WTC11 (cell line): Measurements from ENCODE around the gene MOXD1. TPM values are rescaled to one million over a fixed set of nuclear protein-coding genes. Genes with fewer than 3 reads are reported as not detected.

Experiments used
- ATAC-seq: fragments of 200-7000 bp; cut with Tn5 transposase; 2 replicates; pipeline ENCODE4 v1.10.0; 2021; ENCODE audit warnings: mild to moderate bottlenecking, moderate library complexity
- CTCF ChIA-PET: fragments of 300-600 bp; sonication (Branson Sonifier 250); formaldehyde crosslinking; loops from one replicate; lab custom pipeline; 2021; ENCODE audit warnings: antibody characterized with exemption; lab: Charles Lee
- POLR2A ChIA-PET: fragments of 350-600 bp; sonication (Branson Sonifier 250); formaldehyde crosslinking; loops from one replicate; lab custom pipeline; 2021; ENCODE audit warnings: antibody characterized with exemption; lab: Charles Lee
- DNase-seq: peaks from one replicate; pipeline ENCODE4 v3.0.0; 2021; ENCODE audit warnings: low spot score
- H3K27ac Mint-ChIP-seq: 2 replicates; pipeline ENCODE4 v1.8.0; 2021; ENCODE audit warnings: mixed read lengths
- H3K27me3 Mint-ChIP-seq: 2 replicates; pipeline ENCODE4 v1.8.0; 2021; ENCODE audit warnings: low read depth, mild to moderate bottlenecking, moderate library complexity, mixed read lengths
- H3K36me3 Mint-ChIP-seq: 2 replicates; pipeline ENCODE4 v1.8.0; 2021; ENCODE audit warnings: mixed read lengths
- H3K4me1 Mint-ChIP-seq: 2 replicates; pipeline ENCODE4 v1.8.0; 2022; ENCODE audit warnings: mixed read lengths
- H3K4me3 Mint-ChIP-seq: 2 replicates; pipeline ENCODE4 v1.8.0; 2021; ENCODE audit warnings: mild to moderate bottlenecking, moderate library complexity, mixed read lengths
- H3K9me3 Mint-ChIP-seq: 2 replicates; pipeline ENCODE4 v1.8.0; 2021; ENCODE audit warnings: mixed read lengths
- CBFB ChIP-seq: sonication (generic); formaldehyde crosslinking; IDR thresholded peaks from 2 replicates; pipeline ENCODE4 v1.8.1; 2022; ENCODE audit warnings: mild to moderate bottlenecking, low read depth, missing genetic modification reagents
- FOXJ3 ChIP-seq: sonication (generic); formaldehyde crosslinking; IDR thresholded peaks from 2 replicates; pipeline ENCODE4 v1.9.0; 2021; ENCODE audit warnings: missing genetic modification reagents, mild to moderate bottlenecking, borderline replicate concordance
- JUN ChIP-seq: sonication (generic); formaldehyde crosslinking; IDR thresholded peaks from 2 replicates; pipeline ENCODE4 v1.8.0; 2023; ENCODE audit warnings: mild to moderate bottlenecking, missing genetic modification reagents
- OVOL2 ChIP-seq: fragments of 250-450 bp; sonication (Bioruptor Pico); IDR thresholded peaks from 2 replicates; pipeline ENCODE4 v1.9.0; 2021; ENCODE audit warnings: mild to moderate bottlenecking, borderline replicate concordance
- SMAD3 ChIP-seq: sonication (generic); formaldehyde crosslinking; IDR thresholded peaks from 2 replicates; pipeline ENCODE4 v1.8.0; 2022; ENCODE audit warnings: missing genetic modification reagents, mild to moderate bottlenecking, borderline replicate concordance
- SOX15 ChIP-seq: fragments of 250-450 bp; sonication (Bioruptor Pico); IDR thresholded peaks from 2 replicates; pipeline ENCODE4 v1.9.0; 2021; ENCODE audit warnings: mild to moderate bottlenecking
- total RNA-seq: library from RNA; stranded (reverse); gene quantifications from 3 replicates; pipeline ENCODE4 v1.2.3, GENCODE V29; 2021
- TF ChIP-seq, protein P1 (sequence below): sonication (generic); formaldehyde crosslinking; IDR thresholded peaks from 2 replicates; pipeline ENCODE4 v1.8.1; 2022; ENCODE audit warnings: mild to moderate bottlenecking, missing genetic modification reagents, moderate library complexity, borderline replicate concordance
- TF ChIP-seq, protein P2 (sequence below): sonication (generic); formaldehyde crosslinking; IDR thresholded peaks from 2 replicates; pipeline ENCODE4 v1.8.0; 2023; ENCODE audit warnings: mild to moderate bottlenecking, missing genetic modification reagents
- TF ChIP-seq, protein P3 (sequence below): sonication (generic); formaldehyde crosslinking; IDR thresholded peaks from 2 replicates; pipeline ENCODE4 v1.8.0; 2022; ENCODE audit warnings: mild to moderate bottlenecking, missing genetic modification reagents
- TF ChIP-seq, protein P4 (sequence below): sonication (generic); formaldehyde crosslinking; conservative IDR thresholded peaks from 2 replicates; pipeline ENCODE4 v1.8.1; 2023; ENCODE audit warnings: mild to moderate bottlenecking, low read depth, missing genetic modification reagents, moderate library complexity
- TF ChIP-seq, protein P5 (sequence below): sonication (generic); formaldehyde crosslinking; IDR thresholded peaks from 2 replicates; pipeline ENCODE4 v1.8.1; 2022; ENCODE audit warnings: missing genetic modification reagents, borderline replicate concordance
- TF ChIP-seq, protein P6 (sequence below): sonication (generic); formaldehyde crosslinking; IDR thresholded peaks from 2 replicates; pipeline ENCODE4 v1.8.1; 2023; ENCODE audit warnings: mild to moderate bottlenecking, moderate library complexity, missing genetic modification reagents
- TF ChIP-seq, protein P7 (sequence below): sonication (generic); formaldehyde crosslinking; IDR thresholded peaks from 2 replicates; pipeline ENCODE4 v1.8.1; 2022; ENCODE audit warnings: low read depth, mild to moderate bottlenecking, moderate library complexity, missing genetic modification reagents, borderline replicate concordance

The MOXD1 gene
- total RNA-seq, 1 experiment from 2014 or later, result 1.7 TPM

DNA sequence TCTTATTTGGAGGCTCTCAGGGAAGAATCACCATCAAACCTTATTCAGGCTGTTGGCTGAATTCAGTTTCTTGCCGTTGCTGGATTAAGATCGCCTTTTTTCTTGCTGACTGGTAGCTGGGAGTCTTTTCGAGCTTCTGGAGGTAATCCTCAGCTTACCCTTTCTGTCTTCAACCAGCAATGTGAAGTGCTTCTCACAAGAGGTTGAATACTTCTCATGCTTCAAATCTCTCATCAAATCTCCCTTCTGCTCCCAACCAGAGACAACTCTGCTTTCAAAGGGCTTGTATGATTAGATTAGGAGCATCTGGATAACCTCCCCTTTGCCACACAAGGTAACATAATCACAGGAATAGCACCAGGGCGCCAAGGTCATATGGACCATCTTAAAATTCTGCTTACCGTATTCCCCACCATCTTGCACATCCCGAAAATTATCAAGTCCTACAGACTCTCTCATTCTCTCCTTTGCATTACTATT is 137.2 kb downstream of the MOXD1 start:
- TF ChIP-seq, protein P1, sequence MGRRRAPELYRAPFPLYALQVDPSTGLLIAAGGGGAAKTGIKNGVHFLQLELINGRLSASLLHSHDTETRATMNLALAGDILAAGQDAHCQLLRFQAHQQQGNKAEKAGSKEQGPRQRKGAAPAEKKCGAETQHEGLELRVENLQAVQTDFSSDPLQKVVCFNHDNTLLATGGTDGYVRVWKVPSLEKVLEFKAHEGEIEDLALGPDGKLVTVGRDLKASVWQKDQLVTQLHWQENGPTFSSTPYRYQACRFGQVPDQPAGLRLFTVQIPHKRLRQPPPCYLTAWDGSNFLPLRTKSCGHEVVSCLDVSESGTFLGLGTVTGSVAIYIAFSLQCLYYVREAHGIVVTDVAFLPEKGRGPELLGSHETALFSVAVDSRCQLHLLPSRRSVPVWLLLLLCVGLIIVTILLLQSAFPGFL (CRISPR knock-in tag), result no peak
- TF ChIP-seq SMAD3 (CRISPR knock-in tag), result no peak
- no peak for TF ChIP-seq SOX15 (CRISPR knock-in tag)
- TF ChIP-seq OVOL2 (CRISPR knock-in tag), result no peak
- TF ChIP-seq, protein P2, sequence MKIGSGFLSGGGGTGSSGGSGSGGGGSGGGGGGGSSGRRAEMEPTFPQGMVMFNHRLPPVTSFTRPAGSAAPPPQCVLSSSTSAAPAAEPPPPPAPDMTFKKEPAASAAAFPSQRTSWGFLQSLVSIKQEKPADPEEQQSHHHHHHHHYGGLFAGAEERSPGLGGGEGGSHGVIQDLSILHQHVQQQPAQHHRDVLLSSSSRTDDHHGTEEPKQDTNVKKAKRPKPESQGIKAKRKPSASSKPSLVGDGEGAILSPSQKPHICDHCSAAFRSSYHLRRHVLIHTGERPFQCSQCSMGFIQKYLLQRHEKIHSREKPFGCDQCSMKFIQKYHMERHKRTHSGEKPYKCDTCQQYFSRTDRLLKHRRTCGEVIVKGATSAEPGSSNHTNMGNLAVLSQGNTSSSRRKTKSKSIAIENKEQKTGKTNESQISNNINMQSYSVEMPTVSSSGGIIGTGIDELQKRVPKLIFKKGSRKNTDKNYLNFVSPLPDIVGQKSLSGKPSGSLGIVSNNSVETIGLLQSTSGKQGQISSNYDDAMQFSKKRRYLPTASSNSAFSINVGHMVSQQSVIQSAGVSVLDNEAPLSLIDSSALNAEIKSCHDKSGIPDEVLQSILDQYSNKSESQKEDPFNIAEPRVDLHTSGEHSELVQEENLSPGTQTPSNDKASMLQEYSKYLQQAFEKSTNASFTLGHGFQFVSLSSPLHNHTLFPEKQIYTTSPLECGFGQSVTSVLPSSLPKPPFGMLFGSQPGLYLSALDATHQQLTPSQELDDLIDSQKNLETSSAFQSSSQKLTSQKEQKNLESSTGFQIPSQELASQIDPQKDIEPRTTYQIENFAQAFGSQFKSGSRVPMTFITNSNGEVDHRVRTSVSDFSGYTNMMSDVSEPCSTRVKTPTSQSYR (CRISPR knock-in tag), result no peak
- TF ChIP-seq, protein P3, sequence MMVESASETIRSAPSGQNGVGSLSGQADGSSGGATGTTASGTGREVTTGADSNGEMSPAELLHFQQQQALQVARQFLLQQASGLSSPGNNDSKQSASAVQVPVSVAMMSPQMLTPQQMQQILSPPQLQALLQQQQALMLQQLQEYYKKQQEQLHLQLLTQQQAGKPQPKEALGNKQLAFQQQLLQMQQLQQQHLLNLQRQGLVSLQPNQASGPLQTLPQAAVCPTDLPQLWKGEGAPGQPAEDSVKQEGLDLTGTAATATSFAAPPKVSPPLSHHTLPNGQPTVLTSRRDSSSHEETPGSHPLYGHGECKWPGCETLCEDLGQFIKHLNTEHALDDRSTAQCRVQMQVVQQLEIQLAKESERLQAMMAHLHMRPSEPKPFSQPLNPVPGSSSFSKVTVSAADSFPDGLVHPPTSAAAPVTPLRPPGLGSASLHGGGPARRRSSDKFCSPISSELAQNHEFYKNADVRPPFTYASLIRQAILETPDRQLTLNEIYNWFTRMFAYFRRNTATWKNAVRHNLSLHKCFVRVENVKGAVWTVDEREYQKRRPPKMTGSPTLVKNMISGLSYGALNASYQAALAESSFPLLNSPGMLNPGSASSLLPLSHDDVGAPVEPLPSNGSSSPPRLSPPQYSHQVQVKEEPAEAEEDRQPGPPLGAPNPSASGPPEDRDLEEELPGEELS (CRISPR knock-in tag), result no peak
- TF ChIP-seq, protein P4, sequence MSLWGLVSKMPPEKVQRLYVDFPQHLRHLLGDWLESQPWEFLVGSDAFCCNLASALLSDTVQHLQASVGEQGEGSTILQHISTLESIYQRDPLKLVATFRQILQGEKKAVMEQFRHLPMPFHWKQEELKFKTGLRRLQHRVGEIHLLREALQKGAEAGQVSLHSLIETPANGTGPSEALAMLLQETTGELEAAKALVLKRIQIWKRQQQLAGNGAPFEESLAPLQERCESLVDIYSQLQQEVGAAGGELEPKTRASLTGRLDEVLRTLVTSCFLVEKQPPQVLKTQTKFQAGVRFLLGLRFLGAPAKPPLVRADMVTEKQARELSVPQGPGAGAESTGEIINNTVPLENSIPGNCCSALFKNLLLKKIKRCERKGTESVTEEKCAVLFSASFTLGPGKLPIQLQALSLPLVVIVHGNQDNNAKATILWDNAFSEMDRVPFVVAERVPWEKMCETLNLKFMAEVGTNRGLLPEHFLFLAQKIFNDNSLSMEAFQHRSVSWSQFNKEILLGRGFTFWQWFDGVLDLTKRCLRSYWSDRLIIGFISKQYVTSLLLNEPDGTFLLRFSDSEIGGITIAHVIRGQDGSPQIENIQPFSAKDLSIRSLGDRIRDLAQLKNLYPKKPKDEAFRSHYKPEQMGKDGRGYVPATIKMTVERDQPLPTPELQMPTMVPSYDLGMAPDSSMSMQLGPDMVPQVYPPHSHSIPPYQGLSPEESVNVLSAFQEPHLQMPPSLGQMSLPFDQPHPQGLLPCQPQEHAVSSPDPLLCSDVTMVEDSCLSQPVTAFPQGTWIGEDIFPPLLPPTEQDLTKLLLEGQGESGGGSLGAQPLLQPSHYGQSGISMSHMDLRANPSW, result no peak
- TF ChIP-seq, protein P5, sequence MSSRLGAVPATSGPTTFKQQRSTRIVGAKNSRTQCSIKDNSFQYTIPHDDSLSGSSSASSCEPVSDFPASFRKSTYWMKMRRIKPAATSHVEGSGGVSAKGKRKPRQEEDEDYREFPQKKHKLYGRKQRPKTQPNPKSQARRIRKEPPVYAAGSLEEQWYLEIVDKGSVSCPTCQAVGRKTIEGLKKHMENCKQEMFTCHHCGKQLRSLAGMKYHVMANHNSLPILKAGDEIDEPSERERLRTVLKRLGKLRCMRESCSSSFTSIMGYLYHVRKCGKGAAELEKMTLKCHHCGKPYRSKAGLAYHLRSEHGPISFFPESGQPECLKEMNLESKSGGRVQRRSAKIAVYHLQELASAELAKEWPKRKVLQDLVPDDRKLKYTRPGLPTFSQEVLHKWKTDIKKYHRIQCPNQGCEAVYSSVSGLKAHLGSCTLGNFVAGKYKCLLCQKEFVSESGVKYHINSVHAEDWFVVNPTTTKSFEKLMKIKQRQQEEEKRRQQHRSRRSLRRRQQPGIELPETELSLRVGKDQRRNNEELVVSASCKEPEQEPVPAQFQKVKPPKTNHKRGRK (CRISPR knock-in tag), result no peak
- TF ChIP-seq, protein P6, sequence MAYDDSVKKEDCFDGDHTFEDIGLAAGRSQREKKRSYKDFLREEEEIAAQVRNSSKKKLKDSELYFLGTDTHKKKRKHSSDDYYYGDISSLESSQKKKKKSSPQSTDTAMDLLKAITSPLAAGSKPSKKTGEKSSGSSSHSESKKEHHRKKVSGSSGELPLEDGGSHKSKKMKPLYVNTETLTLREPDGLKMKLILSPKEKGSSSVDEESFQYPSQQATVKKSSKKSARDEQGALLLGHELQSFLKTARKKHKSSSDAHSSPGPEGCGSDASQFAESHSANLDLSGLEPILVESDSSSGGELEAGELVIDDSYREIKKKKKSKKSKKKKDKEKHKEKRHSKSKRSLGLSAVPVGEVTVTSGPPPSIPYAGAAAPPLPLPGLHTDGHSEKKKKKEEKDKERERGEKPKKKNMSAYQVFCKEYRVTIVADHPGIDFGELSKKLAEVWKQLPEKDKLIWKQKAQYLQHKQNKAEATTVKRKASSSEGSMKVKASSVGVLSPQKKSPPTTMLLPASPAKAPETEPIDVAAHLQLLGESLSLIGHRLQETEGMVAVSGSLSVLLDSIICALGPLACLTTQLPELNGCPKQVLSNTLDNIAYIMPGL (CRISPR knock-in tag), result no peak
- no peak for TF ChIP-seq FOXJ3 (CRISPR knock-in tag)
- no peak for TF ChIP-seq CBFB (CRISPR knock-in tag)
- TF ChIP-seq JUN (CRISPR knock-in tag), result no peak
- TF ChIP-seq, protein P7, sequence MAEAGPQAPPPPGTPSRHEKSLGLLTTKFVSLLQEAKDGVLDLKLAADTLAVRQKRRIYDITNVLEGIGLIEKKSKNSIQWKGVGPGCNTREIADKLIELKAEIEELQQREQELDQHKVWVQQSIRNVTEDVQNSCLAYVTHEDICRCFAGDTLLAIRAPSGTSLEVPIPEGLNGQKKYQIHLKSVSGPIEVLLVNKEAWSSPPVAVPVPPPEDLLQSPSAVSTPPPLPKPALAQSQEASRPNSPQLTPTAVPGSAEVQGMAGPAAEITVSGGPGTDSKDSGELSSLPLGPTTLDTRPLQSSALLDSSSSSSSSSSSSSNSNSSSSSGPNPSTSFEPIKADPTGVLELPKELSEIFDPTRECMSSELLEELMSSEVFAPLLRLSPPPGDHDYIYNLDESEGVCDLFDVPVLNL (CRISPR knock-in tag), result no peak
- ATAC-seq (no peak), DNase-seq (no peak)
- Mint-ChIP-seq H3K9me3 (no peaks in the 10 kb centered on the region), H3K36me3 (no peaks in the 10 kb centered on the region), H3K4me1 (peaks cover 7% of the 10 kb centered on the region), H3K27ac (no peak overlapping the region), H3K4me3 (no peak overlapping the region), H3K27me3 (peaks cover 26% of the 10 kb centered on the region)
- CTCF ChIA-PET, result interaction anchor here (1.5 kb wide), 1 partner anchor 16 kb away, joined by 10 read pairs; no protein-coding TSS in a partner anchor
- POLR2A ChIA-PET, result no interaction called here
